ENCODE results near the gene TRIM42.

Gene TRIM42

DNA sequence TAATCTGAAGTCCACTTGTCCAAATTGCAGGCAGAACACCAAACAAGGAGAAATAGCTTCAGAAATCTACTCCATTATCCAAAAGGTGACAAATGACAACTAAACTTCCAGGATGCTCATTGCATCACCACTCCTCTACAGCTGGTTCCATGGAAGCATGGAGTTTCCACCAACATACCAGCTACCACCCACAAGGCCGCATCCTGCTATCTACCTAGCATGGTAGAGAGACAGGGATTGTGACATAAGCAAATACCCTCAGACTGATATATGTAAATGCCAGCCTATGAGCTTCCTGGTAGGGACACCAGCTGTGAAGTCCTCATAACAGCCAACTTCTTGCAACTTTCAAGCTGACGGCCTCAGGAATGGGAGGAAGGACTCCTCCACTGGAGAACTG lies at the start of gene TRIM42:
TSS of gene TRIM42 (plus strand) at position 301 of the 400 bp plus-strand sequence. CDS start 166 bp downstream, outside the sequence.
- no peak for DNase-seq

DNA sequence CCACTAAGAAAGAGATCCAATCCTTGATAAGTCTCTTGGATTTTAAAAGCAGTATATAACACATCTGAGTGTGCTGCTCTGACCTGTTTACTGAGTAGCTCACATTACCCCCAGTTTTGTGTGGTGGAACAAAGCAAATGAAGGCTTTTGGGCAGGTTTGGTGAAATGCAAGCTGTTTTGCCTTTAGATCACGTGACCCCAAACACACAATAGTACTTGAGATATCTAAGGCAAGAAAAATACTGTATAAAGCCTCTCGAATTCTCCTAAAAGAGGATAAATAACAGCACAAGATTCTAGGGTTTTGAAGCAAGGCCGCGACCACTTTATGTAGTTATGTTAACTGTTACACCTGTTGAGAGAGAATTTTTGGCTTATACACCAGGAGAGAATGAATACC lies 49.3 kb upstream of the TRIM42 start:
- DNase-seq: no peak

DNA sequence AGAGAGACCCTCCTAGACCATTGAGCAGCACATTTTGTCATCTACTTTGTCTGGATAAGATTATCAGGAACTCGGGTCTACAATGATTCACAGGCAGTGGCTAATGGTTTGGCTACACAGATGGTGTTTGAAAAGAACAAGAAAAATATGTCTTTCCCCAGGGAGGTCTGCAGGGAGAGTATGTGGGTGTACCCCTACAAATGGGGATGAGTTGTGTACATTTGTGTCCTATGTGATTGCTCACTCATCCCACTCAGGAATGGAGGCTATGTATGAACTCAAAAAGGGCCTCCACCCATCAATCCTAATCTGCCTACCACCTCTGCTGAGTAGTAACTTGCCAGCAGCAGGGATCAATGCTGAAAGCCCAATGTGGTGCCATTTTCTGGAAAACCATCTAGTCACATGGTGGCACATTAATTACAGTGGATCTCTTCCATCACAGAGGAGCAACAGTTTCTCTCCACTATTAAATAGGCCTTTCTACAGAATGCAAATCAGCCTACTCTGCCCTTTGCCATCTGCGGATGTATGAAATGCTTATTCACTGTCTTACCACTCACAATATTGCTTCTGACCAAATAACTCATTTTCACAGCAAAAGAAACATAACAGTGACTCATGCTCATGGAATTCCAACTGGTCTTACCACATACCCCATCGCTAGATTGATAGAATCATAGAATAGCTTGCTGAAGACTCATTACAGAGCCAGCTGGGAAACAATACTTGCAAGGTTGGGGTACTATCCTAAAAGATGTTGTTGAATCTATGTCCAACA lies 48.3 kb upstream of the TRIM42 start:
- DNase-seq: no peak

DNA sequence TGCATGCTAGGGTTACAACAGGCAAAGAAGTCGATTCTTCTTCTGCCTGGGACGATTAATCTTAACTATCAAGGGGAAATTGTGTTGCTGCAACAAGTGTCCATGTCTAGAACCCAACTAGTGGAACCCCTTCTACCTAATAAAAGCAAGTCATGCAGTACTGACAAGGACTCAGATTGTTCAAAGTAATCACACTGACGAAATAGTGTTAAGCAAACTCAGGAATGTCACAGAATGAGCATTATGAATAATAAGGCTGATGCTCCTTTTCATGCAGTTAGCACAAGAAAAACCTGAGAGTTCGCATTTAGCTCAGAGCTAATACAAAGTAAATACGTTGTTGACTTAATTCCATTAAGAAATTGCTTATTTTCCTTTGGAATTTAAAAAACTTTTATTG lies 47.5 kb upstream of the TRIM42 start:
- no peak for DNase-seq

DNA sequence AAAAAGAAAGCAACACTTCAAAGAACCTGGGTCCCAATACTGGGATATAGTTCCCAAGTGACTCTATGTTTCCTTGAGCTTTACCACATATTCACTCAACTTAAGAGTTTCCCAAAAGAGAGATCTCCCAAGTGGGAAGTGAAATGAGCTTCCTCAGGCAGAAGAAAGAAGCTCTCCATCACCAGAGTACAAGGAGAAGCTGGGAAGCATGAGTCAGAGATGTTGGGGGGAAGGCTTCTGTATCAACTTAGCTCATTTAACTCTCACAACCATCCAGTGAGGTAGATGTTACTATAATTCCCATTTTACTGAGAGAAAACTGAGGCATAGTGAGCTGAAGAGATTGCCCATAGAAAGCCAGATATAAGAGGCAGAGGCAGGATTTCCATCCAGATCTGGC lies 47.0 kb upstream of the TRIM42 start:
- no peak for DNase-seq

DNA sequence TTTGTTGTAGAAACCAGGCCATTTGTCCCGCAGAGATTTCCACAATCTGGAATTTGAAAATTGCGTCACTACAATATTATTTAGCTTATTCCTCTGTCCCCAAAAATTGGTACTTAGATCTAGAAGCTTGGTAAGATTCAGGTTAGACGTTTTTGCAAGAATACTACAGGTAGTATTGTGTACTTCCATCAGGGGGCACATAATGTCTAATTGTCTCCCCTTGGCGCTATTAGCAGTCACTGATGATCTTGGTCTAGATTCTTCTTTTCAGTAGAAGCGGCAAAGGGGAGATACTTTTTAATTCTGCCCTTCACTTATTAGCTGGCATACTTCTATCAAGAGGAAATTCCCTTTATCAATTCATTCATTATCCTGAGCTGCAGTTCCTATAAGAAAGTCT lies 42.6 kb upstream of the TRIM42 start:
- no peak for DNase-seq

DNA sequence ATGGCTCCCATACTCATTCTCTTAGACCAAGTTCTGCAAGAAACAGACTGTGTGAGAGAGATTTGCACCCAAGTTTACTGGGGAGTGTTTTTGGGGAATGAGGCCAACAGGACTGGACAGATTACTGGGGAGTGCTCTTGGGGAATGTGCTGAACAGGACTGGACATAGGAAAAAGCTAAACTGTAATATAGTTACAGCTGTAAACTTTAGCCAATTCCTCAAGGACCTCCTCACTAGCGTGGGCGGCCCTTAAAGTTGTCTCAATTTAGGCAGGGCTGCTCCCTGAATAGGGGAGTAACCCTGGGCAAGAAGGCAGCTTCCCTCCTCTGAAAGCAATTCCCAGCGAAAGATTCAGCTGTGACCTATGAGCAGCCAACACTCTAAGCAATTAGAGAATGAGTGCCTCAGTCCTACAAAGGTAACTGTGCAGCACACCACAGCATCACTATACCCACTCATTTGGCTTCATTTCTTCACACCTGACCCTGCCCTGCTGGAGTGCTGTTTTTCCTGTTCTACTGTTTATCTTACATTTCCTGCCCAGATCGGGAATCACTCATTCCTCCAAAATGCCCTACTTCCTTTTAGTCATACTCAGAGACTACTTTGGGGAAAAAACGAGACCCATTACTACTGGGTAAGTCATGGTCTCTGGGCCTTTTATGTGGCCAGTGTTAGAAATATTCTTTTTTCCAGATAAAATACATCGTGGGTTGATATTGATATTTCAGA lies 41.3 kb upstream of the TRIM42 start:
- no peak for DNase-seq

DNA sequence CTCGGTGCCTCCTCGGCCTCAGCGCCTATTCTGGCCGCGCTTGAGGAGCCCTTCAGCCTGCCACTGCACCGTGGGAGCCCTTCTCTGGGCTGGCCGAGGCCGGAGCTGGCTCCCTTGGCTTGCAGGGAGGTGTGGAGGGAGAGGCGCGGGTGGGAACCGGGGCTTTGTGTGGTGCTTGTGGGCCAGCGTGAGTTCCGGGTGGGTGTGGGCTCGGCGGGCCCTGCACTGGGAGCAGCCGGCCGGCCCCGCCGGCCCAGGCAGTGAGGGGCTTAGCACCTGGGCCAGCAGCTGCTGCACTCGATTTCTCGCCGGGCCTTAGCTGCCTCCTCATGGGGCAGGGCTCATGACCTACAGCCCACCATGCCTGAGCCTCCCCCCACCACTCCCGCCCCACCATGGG lies 26.6 kb upstream of the TRIM42 start:
- no peak for DNase-seq

DNA sequence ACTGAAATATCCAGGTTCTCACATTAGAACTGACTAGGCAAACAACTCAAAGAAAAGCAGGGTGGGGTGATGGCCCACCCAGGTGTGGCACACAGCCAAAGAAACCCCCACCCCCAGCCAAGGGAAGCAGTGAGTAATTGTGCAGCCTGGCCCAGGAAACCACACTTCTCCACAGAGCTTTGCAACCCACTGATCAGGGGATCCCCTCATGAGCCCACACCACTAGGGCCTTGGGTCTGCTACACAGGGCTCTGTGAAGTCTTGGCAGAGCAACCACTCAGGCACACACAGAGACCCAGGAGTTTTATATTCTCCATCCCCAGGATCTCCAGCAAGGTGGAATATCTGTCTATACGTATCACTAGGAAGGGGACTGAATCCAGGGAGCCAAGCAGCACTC lies 22.2 kb upstream of the TRIM42 start:
- DNase-seq: no peak

DNA sequence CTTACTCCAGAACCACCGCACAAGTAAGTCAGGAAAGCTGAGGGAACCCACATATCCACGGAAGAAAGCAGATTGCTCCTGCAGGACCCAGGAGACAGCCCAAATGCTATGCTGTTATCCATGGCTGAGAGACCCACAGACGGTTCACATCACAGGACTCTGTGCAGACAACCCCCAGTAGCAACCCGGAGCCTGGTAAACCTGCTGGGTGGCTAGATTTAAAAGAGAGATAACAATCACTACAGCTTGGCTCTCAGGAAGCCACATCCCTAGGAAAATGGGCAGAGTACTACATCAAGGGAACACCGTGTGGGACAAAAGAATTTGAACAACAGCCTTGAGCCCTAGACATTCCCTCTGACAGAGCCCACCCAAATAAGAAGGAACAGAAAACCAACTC lies 13.8 kb upstream of the TRIM42 start:
- DNase-seq: no peak

DNA sequence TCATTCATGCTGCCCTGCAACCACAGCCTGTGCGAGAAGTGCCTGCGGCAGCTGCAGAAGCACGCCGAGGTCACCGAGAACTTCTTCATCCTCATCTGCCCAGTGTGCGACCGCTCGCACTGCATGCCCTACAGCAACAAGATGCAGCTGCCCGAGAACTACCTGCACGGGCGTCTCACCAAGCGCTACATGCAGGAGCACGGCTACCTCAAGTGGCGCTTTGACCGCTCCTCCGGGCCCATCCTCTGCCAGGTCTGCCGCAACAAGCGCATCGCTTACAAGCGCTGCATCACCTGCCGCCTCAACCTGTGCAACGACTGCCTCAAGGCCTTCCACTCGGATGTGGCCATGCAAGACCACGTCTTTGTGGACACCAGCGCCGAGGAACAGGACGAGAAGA lies 4.7 kb downstream of the TRIM42 start:
- DNase-seq: no peak

DNA sequence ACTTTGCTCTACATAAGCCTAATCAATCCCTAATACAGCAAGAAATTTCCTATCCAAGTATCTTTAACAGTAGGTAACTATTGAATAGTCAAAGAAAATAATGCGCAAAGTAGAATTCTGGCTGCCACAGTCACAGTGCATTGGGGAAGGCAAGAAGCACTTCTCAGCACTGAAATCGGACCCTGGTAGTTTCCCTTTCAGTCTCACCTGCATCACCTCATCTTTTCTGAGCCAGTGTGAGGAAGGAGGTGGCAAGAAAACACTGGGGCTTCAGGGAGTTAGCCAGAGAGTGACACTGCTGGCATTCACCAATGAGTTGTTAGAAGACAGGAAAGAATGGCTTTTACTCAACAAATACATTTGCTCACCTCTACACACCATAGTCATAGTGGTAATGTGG lies 8.3 kb downstream of the TRIM42 start:
- DNase-seq: no peak

DNA sequence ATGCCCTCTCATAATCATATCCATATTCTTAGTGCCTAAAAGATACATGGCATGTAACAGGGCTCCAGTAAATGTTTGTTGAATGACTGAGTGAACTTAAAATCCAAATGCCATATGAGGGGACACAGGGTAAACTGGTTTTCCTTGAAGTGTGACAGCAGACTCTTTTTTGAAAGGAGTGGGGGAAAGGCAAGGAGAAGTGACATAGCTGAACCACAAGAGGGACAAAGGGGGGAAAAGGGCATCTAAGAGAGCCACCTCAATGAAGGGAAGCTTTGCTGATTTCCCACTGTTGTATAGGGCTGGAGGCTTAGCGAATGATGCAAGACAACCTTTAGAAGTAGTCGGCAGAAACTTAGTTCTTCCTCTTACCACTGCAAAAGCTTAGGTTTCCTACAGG lies 9.1 kb downstream of the TRIM42 start:
- no peak for DNase-seq

DNA sequence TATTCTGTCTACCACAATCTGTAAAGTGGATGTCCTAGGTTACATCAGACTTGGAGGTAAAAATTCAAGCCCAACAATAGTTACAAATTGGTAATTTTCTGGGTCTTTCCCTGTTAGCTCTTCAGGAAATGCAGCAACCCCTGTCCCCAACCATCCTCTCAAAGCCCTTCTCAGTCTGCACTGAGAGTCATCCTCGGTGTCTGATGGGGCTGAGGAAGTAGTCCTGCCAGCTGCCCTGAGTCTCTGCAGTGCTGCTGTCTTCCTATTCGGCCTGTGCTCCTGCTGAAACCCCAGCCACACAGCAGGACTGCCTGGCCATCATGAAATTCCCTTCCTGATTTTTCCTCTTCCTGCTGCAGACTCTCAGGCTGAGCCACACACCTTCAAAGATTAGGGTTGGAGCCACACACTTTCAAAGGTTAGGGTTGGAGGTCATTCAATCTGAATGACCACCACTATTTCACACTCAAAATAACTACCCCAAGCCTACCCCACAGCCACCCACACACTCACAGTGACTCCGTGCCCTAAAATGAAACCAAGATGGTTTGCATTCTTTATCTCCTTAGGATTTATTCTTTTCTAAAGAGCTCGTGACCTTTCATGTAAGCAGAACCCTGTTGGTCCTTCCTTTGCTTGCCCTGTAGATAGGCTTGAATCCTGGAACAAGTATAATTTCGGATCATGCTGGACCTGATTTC lies 17.6 kb downstream of the TRIM42 start:
- no peak for DNase-seq

DNA sequence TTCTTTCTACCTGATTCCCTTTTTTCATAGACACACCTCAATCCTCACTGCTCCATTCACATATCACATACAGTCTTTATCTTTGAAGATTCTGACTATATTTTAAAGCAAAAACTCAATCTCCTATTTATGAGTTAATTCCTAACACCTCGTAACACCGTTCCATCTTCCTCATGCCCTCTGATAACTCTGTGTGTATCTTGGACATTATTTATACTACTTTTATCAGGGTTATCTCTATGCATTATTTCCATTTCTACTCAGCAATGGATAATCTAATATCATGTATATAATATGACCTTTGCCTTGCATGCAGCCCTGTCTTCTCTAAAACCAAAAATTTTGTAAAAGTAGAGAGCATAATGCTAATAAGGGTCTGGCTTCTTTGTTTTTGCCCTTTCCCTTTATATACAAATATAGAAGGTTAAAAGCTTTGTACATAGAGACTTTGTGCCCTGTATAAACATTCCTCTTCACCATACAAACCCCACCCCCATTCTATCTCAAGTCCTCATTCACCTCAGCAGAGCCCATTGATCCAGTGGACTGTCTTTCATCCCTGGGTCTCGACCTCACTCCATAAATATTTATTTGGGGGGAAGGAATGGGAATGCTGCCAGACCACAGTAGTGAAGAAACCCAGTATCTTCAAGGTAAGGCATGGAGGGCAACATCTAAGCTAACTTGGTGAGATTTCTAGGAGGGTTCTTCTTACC lies 21.8 kb downstream of the TRIM42 start:
- no peak for DNase-seq

DNA sequence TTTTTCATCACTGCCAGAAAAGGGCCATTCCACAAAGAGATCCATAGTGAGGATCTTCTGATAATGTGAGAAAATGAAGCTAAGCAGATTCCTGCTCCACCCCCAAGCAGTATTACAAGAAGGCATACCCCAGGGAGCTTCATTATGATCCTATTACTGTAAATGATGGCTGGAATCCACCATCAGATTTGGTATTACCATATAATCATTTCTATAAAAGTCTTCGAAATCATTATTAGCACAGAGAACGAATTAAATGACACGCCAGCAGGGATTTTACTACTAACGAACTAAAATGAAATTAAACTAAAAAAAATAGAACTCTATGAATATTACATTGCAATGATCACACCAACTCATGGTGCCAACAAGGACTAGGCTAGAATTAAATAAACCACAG lies 24.4 kb downstream of the TRIM42 start:
- DNase-seq: no peak

DNA sequence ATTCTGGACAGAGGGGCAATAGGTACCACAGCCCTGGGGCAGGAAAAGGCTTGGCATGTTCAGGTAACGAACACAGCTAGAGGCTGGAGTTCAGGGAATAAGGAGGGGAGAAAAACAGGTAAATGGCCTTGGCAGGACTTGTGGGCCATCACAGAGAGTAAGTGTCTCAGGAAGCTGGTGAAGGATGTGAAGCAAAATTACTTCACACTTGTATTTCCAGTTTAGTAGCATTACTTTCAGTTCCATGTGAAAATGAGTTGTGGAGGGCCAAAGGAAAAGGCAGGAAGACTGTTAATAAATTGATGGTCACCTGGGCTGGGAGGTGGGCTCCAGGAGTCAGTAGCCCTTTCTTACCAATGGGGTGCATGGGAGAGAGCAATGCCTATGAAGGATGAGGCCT lies 25.6 kb downstream of the TRIM42 start:
- no peak for DNase-seq

DNA sequence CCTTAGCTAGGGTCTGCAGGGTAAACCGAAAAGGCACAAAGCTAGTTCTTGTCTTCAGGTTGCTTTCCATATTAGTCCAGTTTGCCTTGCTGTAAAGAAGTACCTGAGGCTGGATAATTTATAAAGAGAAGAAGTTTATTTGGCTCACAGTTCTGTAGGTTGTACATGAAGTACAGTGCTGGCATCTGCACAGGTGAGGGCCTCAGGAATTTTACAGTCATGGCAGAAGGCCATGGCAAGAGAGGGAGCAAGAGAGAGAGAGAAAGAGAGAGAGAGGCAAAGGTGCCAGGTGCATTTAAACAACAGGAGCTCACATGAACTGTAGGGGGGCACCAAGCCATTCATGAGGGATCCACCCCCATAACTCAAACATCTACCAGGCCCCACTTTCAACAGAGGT lies 26.9 kb downstream of the TRIM42 start:
- DNase-seq: no peak

DNA sequence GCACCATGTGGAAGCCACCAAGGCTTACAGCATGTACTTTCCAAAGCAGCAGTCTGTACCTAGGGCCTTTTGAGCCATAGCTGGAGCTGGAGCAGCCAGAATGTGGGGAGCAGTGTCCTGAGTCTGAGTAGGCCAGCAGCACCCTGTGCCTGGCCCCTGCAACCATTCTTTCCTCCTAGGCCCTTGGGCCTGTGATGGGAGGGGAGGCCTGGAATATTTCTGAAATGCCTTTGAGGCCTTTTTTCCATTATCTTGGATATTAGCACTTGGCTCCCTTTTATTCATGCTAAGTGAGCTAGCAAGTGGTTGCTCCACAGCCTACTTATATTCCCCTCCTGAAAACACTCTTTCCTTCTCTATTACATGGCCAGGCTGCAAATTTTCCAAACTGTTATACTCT lies 28.1 kb downstream of the TRIM42 start:
- DNase-seq: no peak

DNA sequence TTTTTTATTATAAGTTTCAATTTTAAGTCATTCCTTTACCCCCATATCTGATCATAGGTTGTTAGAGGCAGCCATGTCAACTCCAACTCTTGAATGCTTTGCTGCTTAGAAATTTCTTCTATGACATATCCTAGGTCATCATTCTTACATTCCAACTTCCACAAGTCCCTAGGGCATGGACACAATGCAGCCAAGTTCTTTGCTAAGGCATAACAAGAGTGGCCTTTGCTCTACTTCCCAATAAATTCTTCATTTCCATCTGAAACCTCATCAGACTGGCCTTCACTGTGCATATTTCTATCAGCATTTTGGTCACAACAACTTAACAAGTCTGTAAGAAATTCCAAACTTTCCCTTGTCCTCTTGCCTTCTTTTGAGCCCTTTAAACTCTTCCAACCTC lies 28.5 kb downstream of the TRIM42 start:
- DNase-seq: no peak

DNA sequence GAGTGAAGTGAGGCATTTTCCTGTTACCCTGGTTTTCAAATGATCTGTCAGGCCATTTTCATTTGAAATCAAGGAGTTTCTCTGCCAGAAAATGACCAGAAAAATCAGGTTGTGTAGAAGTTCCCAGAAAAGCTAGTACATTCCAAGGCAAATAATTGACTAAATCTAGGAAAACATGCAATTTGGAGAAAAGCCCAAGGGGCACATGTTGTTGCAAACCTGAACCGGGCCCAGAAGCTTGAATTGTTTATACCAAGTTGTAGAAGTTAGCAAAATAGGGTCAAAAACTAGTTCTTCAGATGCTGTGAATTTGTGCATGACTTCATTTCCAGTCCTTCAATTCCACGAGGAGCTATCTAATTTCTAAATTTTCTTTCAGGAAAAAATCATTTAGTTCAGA lies 31.0 kb downstream of the TRIM42 start:
- DNase-seq: no peak

DNA sequence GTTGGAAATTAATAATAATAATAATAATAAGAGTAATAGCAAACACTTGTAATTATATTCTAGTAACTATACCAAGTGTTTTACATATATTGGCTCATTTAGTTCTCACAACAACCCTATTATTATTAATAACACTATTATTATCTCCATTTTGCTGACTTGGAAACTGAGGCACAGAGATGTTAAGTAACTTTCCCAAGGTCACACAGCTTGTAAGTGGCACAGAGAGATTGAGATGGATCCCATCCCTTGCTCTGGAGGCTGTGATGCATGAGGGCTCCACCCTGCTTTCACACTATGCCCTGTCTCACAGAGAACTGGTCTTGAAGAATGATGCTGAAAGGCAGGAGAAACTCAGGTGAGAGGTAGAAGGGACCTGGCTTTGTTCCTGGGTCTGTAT lies 31.9 kb downstream of the TRIM42 start:
- DNase-seq: no peak

DNA sequence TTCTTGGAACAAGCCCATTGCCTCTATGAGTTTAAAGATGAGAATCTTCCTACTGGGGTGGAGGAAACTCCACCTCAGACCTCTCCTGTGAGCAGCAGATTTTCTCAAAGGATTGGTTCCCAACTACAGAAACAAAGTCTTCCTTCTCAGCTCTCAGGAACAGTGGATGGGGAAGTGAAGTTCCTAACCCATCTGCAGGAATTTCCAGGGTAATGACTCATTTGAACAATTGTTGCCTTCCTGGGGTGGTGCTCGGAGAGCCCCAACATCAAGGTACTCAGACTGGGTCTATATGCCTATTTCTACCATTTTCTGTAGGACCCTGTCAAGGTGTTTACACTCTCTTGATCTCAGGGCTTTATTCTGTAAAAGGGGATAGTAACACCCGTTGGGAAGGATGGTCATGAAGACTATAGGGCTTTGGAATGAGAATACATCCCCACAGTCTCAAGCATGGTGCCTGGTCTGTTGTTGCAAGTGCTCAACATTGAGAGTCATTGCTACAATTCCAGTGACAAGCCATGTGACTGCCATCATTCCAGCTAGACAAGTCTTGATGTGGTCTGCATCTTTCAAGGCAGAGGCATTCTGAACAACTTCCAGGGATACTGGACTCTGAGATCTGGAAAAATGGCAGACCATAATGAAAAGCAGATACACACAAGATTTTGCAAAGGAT lies 33.0 kb downstream of the TRIM42 start:
- DNase-seq: no peak

Data from stimulated activated CD4-positive, alpha-beta T cell treated with anti-CD3 and anti-CD28 coated beads, Interleukin-4, amount 100 ng/mL, for 1 hour (primary cell).